Middle frontal gyrus (tissue), 1 donor: ENCODE measurements around the gene LAMP1.
"Not testable (repeated sequence)": the region's sequence is repeated elsewhere in the genome, so short reads cannot be mapped to it uniquely, and the experiment has no call there.

Experiments
- DNase-seq: peaks from one replicate; pipeline ENCODE4 v3.0.0-alpha.2; 2015; ENCODE audit warnings: low spot score; ENCODE audit errors: extremely low spot score

The LAMP1 gene, protein sequence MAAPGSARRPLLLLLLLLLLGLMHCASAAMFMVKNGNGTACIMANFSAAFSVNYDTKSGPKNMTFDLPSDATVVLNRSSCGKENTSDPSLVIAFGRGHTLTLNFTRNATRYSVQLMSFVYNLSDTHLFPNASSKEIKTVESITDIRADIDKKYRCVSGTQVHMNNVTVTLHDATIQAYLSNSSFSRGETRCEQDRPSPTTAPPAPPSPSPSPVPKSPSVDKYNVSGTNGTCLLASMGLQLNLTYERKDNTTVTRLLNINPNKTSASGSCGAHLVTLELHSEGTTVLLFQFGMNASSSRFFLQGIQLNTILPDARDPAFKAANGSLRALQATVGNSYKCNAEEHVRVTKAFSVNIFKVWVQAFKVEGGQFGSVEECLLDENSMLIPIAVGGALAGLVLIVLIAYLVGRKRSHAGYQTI

GRCh38 chr13:113296823-113297369 is at the start of gene LAMP1:
Gene LAMP1, plus strand, starts transcription at chr13:113297239. Its CDS starts 196 bp downstream, at chr13:113297435.
- peak; percentile 89 for DNase-seq

DNA sequence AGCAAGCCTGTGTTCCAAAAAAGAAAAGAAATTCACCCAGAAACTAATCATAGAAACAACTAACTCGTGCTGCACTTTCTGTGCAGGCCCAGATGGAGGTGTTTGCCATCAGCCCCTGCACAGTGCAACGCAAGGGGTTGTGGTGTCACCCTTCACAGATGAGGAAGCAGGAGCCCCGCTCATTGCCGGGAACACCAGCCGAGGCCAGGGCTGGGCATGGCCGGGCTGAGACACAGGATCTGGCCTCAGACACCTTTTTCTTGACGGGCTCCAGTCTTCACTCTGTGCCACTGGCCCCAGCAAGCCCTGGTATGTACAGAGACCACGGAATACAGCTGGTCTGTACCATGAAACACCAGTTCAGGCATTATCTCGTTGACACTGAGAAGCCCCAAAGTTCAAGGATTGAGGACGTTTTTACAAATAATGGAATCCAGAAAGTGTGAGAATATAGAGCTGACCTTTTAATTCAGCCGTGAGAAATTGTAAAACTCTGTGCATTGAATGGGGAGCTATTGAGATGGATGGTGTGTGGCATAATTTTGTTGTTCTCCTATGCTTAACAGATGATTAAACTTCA is 44.4 kb upstream of the LAMP1 start:
- no peak for DNase-seq

- not testable (repeated sequence) for DNase-seq
Measured at GRCh38 chr13:113257908-113258307, 39.1 kb upstream of the LAMP1 start.

DNA sequence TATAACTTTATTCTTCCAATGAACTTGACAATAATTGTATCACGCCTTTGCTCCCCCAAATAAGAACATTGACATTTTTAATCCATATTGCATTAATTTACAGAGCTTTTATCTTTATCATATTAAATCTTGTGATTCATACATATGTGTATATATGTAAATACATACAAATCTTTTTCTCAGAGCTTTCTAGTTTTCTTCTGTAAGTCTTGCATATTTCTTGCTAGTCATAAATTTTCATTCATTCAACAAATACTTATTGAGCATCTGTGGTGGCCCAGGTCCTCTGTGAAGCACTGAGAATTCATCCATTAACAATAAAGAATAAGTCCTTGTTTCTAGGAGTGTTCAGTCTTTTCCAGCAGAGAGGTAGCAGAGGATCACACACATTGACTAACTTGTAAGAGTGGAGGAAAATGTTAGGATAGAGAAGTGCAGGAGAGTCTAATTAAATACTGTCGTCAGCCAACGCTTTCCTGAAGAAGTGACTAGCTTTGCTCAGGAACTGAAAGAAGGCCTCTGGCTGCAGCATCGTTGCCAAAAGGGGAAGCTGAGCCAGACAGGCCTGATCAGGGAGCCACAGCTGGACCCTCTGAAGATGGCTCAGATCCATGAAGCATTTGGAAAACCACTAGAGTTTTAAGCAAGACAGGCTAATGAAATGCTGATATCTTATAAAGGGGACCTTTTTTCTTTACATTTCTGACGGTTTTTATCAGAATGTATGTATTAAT is 38.6 kb upstream of the LAMP1 start:
- no peak for DNase-seq

- no peak for DNase-seq
Measured at GRCh38 chr13:113260996-113261395, 36.0 kb upstream of the LAMP1 start.

DNA sequence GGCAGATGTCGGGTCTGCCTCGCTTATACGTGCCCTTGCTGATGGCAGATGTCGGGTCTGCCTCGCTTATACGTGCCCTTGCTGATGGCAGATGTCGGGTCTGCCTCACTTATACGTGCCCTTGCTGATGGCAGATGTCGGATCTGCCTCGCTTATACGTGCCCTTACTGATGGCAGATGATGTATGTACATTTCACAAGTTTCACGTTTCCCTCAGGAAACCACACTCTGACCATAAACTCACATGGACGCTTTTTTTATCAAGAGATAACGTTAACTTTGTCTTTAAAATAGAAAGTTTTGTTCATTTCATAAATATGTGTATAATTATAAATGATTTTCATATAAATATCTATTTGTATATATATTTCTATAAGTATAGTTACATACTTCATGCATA is 34.0 kb upstream of the LAMP1 start:
- not testable (repeated sequence) for DNase-seq

GRCh38 chr13:113267642-113268405 is 29.2 kb upstream of the LAMP1 start:
- DNase-seq, result no peak

GRCh38 chr13:113272031-113272430 is 25.0 kb upstream of the LAMP1 start:
- DNase-seq, result no peak

DNA sequence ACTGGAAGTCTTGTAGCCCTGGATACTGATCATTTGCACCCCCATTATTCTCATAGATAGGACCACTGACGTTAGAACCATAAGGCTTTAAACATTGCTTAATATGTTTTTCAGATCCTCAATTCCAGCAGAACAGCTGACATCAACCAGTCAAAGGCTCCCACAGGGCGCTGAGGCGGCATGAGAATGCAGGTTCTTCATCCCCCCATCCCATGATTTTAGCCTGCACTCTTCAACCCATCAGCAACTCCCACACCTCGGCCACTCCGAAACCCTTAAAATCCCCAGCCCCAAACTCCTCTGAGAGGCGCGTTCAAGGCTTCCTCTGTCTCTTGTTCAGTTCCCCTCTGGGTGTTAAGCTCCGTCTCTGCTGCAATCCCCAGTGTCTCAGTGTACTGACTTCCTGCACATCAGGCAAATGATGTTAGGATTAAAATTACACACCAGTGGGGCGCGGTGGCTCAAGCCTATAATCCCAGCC is 24.3 kb upstream of the LAMP1 start:
- no peak for DNase-seq

GRCh38 chr13:113273321-113273720 is 23.7 kb upstream of the LAMP1 start:
- DNase-seq, result no peak

DNA sequence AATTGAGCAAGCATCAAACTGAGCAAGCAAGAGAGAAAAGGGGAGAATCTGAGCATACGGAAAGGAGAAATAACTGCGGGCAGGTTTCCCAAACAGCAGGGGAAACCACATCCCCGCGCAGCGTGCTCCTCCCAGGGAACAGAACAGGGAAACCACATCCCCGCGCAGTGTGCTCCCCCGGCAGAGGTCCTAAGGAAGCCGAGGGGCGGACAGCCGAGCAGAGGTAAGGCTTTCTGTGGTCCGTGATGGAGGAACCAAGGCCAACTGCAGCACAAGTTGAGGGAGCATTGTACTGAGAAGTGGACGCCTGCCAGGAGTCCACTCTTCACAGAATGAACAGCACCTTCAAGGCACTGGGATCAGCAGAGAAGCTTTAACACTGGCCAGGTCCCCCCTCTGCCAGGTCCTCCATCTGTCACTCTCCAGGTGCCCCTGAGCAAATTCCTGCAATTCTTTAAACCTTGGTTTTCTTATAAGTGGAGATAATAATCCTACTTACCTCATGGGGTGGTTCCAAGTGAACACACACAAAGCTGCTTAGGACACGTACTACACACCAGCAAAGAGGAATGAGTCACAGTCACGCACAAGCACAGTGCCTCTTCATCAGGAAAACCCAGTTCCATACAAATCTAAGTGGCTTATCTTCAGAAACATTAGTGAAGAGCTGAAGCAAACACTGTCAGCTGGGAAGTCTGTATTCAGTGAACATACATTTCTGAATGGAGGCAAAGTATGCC is 23.0 kb upstream of the LAMP1 start:
- no peak for DNase-seq

DNA sequence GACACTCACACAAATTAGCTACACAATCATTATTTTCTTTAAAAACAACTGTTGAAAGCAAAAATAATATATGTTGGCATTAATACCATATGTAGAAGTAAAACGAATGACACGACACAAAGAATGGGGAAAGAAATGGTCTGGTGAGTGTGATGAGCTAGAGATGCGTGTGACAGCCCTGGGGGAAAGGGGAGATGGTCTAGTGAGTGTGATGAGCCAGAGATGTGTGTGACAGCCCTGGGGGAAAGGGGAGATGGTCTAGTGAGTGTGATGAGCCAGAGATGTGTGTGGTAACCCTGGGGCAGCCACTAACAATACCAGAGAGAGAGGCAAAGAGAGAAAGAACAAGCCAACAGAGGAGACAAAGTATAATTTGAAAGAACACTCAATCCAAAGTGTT is 22.3 kb upstream of the LAMP1 start:
- DNase-seq, result no peak

- DNase-seq, result no peak
Measured at GRCh38 chr13:113275387-113275786, 21.7 kb upstream of the LAMP1 start.

- no peak for DNase-seq
Measured at GRCh38 chr13:113280126-113280525, 16.9 kb upstream of the LAMP1 start.

DNA sequence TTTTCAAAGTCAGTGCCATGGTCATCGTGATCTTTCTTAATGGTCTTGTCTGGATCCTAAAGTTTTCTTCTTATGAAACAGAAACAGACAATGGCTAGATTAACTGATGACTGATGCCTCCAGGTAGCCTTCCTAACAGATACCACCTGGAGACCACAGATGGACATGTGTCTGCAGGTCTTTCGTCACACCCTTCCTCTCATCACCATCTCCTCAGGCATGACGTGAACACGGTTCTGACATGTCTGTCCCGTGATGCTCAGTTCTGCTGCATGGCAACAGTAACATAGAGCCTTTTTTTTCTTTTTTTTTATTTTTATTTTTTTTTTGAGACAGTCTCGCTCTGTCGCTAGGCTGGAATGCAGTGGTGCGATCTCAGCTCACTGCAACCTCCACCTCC is 13.1 kb upstream of the LAMP1 start:
- DNase-seq, result no peak

DNA sequence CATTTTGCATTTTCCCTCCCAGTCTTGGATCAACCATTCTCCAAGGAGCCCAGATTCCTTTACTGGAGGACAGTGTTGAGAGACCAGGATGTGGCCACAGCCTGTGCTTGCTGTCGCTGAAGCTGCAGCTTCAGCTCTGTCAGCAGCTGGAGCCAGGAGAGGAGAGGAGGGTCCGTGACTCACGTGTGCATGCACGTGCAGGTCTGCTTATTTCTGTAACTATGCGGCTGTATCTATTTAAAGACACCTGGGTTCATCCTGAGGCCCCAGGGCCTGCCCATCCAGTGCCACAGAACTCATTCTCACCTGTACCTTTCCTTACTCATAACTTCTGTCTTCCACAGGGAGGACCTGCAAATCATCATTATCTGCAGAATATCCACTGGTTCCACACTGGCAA is 8.2 kb upstream of the LAMP1 start:
- no peak for DNase-seq

DNA sequence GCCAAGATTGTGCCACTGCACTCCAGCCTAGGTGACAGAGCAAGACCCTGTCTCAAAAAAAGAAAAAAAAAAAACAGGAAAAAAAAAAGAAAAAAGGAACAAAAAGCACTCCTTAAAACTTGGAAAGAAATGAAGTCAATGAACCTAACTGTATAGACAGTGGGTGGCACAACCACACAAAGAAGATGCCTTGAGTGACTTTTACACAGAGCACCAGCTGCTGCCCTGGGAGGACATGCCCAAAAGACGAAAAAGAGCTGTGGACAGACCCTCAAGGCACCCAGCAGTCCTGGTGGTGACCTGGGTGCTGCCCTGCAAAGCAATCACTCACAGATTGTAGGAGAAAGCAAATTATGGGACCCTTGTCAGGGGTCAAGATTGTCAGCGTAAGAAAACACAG is 5.9 kb upstream of the LAMP1 start:
- no peak for DNase-seq

GRCh38 chr13:113292021-113292862 is 4.8 kb upstream of the LAMP1 start:
- no peak for DNase-seq

- no peak for DNase-seq
Measured at GRCh38 chr13:113293686-113294085, 3.4 kb upstream of the LAMP1 start.

DNA sequence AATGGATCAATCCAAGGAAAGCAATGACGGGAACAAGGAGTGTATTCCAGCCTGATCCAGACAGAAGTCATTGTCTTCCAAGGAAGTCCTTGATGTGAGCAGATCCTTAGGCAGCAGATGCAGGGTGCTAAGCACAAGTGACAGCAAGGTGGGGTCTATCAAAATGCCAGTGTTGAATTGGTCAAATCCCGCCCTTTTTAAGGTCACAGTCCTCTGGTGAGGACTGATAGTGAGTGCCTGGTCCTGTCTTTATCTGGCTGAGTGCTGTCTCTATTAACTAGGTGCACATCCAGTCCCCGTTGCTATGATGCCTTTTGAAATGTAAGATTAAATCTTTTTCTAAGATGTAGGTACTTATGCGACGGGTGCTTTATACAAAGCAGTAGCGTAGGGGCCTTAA is 1.3 kb upstream of the LAMP1 start:
- DNase-seq, result no peak
